Stimulated activated CD4-positive, alpha-beta T cell treated with anti-CD3 and anti-CD28 coated beads, Interleukin-12 subunit alpha, Interleukin-12 subunit beta, amount 100 ng/mL, for 48 hours (primary cell): Measurements from ENCODE around the gene SH3RF2.
"Not testable (repeated sequence)": the region's sequence is repeated elsewhere in the genome, so short reads cannot be mapped to it uniquely, and the experiment has no call there.

Experiments used
- DNase-seq, 3 donors: peaks; one replicate each; pipeline ENCODE4 v3.0.0-alpha.2; 2020; ENCODE audit warnings: low read depth in 2 of 3, low spot score in 1 of 3

The SH3RF2 gene

GRCh38 chr5:145948921-145949320 is 12.5 kb downstream of the SH3RF2 start:
- DNase-seq: no peak

- no peak for DNase-seq
These were observed 13.1 kb downstream of the SH3RF2 start for GRCh38 chr5:145949474-145949873.

- no peak for DNase-seq
These were observed 14.7 kb downstream of the SH3RF2 start for GRCh38 chr5:145951071-145951470.

- DNase-seq: no peak
These were observed 16.8 kb downstream of the SH3RF2 start for GRCh38 chr5:145953202-145953601.

- DNase-seq: not testable (repeated sequence)
These were observed 17.8 kb downstream of the SH3RF2 start for GRCh38 chr5:145954140-145954539.

GRCh38 chr5:145957388-145957787 is 21.0 kb downstream of the SH3RF2 start:
- DNase-seq: no peak

- no peak for DNase-seq
These were observed 22.1 kb downstream of the SH3RF2 start for GRCh38 chr5:145958436-145958835.

- DNase-seq: no peak
These were observed 23.8 kb downstream of the SH3RF2 start for GRCh38 chr5:145960166-145960565.

GRCh38 chr5:145960848-145961600 is 24.6 kb downstream of the SH3RF2 start:
- no peak for DNase-seq

- no peak for DNase-seq
These were observed 25.6 kb downstream of the SH3RF2 start for GRCh38 chr5:145962001-145962400.

- DNase-seq: not testable (repeated sequence)
These were observed 27.6 kb downstream of the SH3RF2 start for GRCh38 chr5:145964008-145964407.

GRCh38 chr5:145965804-145966203 is 29.4 kb downstream of the SH3RF2 start:
- no peak for DNase-seq

GRCh38 chr5:145967296-145967695 is 30.9 kb downstream of the SH3RF2 start:
- DNase-seq: no peak

GRCh38 chr5:145968970-145969713 is 32.8 kb downstream of the SH3RF2 start:
- no peak for DNase-seq

- DNase-seq: no peak
These were observed 33.3 kb downstream of the SH3RF2 start for GRCh38 chr5:145969714-145970092.

GRCh38 chr5:145971108-145971507 is 34.7 kb downstream of the SH3RF2 start:
- DNase-seq: no peak

- no peak for DNase-seq
These were observed 35.3 kb downstream of the SH3RF2 start for GRCh38 chr5:145971701-145972100.

GRCh38 chr5:145975001-145975360 is 38.6 kb downstream of the SH3RF2 start:
- DNase-seq: no peak

- no peak for DNase-seq
These were observed 39.1 kb downstream of the SH3RF2 start for GRCh38 chr5:145975361-145976066.

- DNase-seq: no peak
These were observed 40.2 kb downstream of the SH3RF2 start for GRCh38 chr5:145976431-145977155.

- no peak for DNase-seq
These were observed 41.8 kb downstream of the SH3RF2 start for GRCh38 chr5:145978171-145978570.
